HepG2 (cell line): ENCODE measurements around the gene AP2S1. TPM values are rescaled to one million over a fixed set of nuclear protein-coding genes. Genes with fewer than 3 reads are reported as not detected.

Source experiments
- ARID5B ChIP-seq: IDR thresholded peaks from 2 replicates; pipeline ENCODE4 v1.4.0; 2020; ENCODE audit warnings: mild to moderate bottlenecking, missing genetic modification reagents
- CERS6 ChIP-seq: sonication (generic); formaldehyde crosslinking; IDR thresholded peaks from 2 replicates; pipeline ENCODE4 v1.5.0; 2020; ENCODE audit warnings: missing genetic modification reagents
- FOXK1 ChIP-seq: sonication (generic); formaldehyde crosslinking; IDR thresholded peaks from 2 replicates; pipeline ENCODE4 v1.4.0; 2020; ENCODE audit warnings: low read depth, missing genetic modification reagents, borderline replicate concordance
- GFI1 ChIP-seq: sonication (generic); formaldehyde crosslinking; IDR thresholded peaks from 2 replicates; pipeline ENCODE4 v1.5.0; 2020; ENCODE audit warnings: missing genetic modification reagents, mild to moderate bottlenecking, borderline replicate concordance
- PCBP1 ChIP-seq: fragments of 200-400 bp; formaldehyde crosslinking; IDR thresholded peaks from 2 replicates; pipeline ENCODE4 v1.6.1; 2017; ENCODE audit warnings: mild to moderate bottlenecking, low read depth, low read length, borderline replicate concordance
- PRDM15 ChIP-seq: sonication (generic); formaldehyde crosslinking; IDR thresholded peaks from 2 replicates; pipeline ENCODE4 v1.4.0; 2020; ENCODE audit warnings: missing genetic modification reagents
- RFXAP ChIP-seq: sonication (generic); formaldehyde crosslinking; IDR thresholded peaks from 2 replicates; pipeline ENCODE4 v1.4.0; 2020; ENCODE audit warnings: missing genetic modification reagents, borderline replicate concordance
- ZNF350 ChIP-seq: sonication (generic); formaldehyde crosslinking; IDR thresholded peaks from 2 replicates; pipeline ENCODE4 v1.4.0; 2020; ENCODE audit warnings: mild to moderate bottlenecking, low read depth, missing genetic modification reagents, borderline replicate concordance
- ZNF446 ChIP-seq: sonication (generic); formaldehyde crosslinking; IDR thresholded peaks from 2 replicates; pipeline ENCODE4 v1.5.0; 2020; ENCODE audit warnings: mild to moderate bottlenecking, missing genetic modification reagents
- ZNF501 ChIP-seq: sonication (generic); formaldehyde crosslinking; IDR thresholded peaks from 2 replicates; pipeline ENCODE4 v1.5.1; 2020; ENCODE audit warnings: mild to moderate bottlenecking, moderate library complexity, missing genetic modification reagents
- ZNF704 ChIP-seq: sonication (generic); formaldehyde crosslinking; IDR thresholded peaks from 2 replicates; pipeline ENCODE4 v1.8.1; 2023; ENCODE audit warnings: mild to moderate bottlenecking, inconsistent platforms, moderate library complexity, missing genetic modification reagents, borderline replicate concordance
- ZNF879 ChIP-seq: sonication (generic); formaldehyde crosslinking; IDR thresholded peaks from 2 replicates; pipeline ENCODE4 v1.8.1; 2023; ENCODE audit warnings: missing genetic modification reagents
- ZSCAN5A ChIP-seq: sonication (generic); formaldehyde crosslinking; IDR thresholded peaks from 2 replicates; pipeline ENCODE4 v1.8.0; 2022; ENCODE audit warnings: mild to moderate bottlenecking, missing genetic modification reagents, borderline replicate concordance
- polyA plus RNA-seq, 8 experiments: library from polyadenylated mRNA; depleted of rRNA in 3 of 8; stranded (reverse) in 7 of 8; unstranded in 1 of 8; fragments of >200 nt; fragmentation: Illumina TruSeq in 4 of 8; extraction: Trizol in 4 of 8; gene quantifications; 2 replicates each; pipeline versions ENCODE4 v1.2.1 to v1.2.3, GENCODE V29; 2011 to 2016; ENCODE audit warnings: low read depth in 4 of 8, missing spikeins in 1 of 8, mixed read lengths in 1 of 8; ENCODE audit not compliant: insufficient read depth in 1 of 8
- total RNA-seq, 5 experiments: library from RNA; depleted of rRNA; stranded (reverse); fragments of >200 nt; fragmentation: Illumina TruSeq; extraction: Trizol; gene quantifications; 2 replicates each; pipeline ENCODE4 v1.2.3, GENCODE V29; 2016; ENCODE audit warnings: low read depth in 1 of 5

The AP2S1 gene
- total and polyA plus RNA-seq, 2 of the 13 experiments (the other 11 are each of a cell fraction or from before 2014, with no cell fraction given), result 45.2 to 86.1 TPM

- no peak for TF ChIP-seq ZSCAN5A (CRISPR knock-in tag)
- TF ChIP-seq ZNF501 (CRISPR knock-in tag), result peak; percentile 90
- no peak for TF ChIP-seq ZNF446
- TF ChIP-seq PCBP1, result no peak
- 0 out of 2 replicates have a peak, but pooled peaks have one; percentile 61 for TF ChIP-seq CERS6 (CRISPR knock-in tag)
- TF ChIP-seq ZNF350 (CRISPR knock-in tag), result peak; percentile 59; the same call in 1 of the 2 replicates
- 0 out of 2 replicates have a peak, but pooled peaks have one; percentile 21 for TF ChIP-seq PRDM15 (CRISPR knock-in tag)
- no peak for TF ChIP-seq ZNF704 (CRISPR knock-in tag)
- peak; percentile 60; the same call in 1 of the 2 replicates for TF ChIP-seq FOXK1 (CRISPR knock-in tag)
- TF ChIP-seq GFI1 (CRISPR knock-in tag), result no peak; the same call in 1 of the 2 replicates
- TF ChIP-seq ZNF879, result no peak
- peak; percentile 38 for TF ChIP-seq ARID5B (CRISPR knock-in tag)
- peak; percentile 59; the same call in 1 of the 2 replicates for TF ChIP-seq RFXAP
Measured at GRCh38 chr19:46856062-46857022, 5.7 kb upstream of the AP2S1 start (continued).
